ENCODE measurements around the gene GNGT1.

GNGT1 gene

DNA sequence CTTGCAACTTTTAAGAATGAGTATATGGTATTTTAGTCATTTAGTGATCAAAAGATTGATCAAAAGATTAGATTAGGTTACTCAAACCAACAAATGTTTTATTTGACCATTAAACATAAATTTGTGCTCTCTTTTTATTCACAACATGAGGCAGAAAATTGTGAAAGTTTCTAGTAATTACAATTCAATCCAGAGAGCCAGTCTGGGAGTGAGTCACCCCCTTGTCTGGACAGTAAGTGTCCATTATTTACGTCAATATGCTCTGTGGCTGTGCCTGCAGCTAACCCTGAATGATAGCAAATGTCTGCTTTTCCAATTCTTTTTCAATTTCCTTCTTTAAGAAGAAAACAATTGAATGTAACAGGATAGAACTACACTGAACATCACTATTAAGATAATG lies 43.1 kb downstream of the GNGT1 start:
- TF ChIP-seq, protein P1, sequence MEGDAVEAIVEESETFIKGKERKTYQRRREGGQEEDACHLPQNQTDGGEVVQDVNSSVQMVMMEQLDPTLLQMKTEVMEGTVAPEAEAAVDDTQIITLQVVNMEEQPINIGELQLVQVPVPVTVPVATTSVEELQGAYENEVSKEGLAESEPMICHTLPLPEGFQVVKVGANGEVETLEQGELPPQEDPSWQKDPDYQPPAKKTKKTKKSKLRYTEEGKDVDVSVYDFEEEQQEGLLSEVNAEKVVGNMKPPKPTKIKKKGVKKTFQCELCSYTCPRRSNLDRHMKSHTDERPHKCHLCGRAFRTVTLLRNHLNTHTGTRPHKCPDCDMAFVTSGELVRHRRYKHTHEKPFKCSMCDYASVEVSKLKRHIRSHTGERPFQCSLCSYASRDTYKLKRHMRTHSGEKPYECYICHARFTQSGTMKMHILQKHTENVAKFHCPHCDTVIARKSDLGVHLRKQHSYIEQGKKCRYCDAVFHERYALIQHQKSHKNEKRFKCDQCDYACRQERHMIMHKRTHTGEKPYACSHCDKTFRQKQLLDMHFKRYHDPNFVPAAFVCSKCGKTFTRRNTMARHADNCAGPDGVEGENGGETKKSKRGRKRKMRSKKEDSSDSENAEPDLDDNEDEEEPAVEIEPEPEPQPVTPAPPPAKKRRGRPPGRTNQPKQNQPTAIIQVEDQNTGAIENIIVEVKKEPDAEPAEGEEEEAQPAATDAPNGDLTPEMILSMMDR (IDR thresholded peaks at IDR 0.05), result no peak

DNA sequence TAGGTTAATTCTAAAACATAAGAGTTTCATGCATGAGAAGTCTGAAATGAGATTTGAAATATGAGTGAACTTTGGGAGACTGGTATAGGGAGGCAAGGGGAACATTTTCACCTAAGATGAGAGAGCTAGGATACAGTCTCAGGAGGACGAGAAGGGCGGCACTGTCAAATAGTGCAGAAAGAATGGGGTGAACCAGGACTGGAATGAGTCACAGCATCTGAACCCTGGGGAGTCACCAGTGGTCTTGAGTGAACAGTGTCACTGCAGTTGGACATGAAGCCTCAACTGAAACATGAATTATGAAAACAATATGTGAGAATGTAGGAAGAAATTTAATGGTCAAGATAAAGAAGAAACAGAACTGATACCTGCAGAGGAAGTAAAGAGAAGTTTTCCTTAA lies 48.9 kb downstream of the GNGT1 start:
- TF ChIP-seq, protein P1 (IDR thresholded peaks at IDR 0.05), result no peak

DNA sequence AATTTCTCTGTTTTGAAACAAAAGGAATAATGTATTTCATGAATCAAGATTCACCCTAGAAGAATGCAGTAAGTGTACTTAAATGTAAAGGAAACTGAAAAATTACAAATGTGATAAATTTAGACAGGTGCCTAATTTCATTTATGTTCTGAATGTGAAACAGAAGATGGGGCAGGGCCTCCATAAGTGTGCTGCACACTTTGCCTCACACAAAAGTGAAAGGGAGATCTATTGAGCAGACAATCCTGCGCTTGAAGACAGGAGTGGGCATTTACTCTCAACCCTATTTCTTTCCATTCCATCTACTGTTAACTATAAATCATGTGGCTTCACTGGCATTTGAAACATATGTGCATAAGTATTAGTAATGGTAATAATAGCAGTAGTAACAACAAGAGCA lies 51.4 kb downstream of the GNGT1 start:
- TF ChIP-seq, protein P1 (IDR thresholded peaks at IDR 0.05), result no peak

DNA sequence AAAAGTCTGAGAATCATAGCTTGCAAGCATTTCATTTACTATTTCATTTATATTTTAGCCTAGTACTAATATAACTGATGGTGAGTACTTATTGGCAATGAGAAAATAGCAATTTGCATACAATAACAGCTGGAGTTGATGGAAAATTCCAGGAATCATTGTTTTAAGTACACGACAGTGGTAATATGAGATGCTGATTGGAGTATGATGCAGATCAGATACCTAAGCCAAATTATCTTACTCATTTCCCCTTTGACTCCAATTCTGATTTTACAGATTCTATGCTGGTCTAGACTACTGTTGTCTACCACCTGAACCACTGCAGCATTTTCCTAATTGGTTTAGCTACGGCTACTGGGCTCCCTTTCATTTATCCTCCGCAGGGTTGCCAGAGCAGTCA lies 51.8 kb downstream of the GNGT1 start:
- TF ChIP-seq, protein P1 (IDR thresholded peaks at IDR 0.05), result no peak

DNA sequence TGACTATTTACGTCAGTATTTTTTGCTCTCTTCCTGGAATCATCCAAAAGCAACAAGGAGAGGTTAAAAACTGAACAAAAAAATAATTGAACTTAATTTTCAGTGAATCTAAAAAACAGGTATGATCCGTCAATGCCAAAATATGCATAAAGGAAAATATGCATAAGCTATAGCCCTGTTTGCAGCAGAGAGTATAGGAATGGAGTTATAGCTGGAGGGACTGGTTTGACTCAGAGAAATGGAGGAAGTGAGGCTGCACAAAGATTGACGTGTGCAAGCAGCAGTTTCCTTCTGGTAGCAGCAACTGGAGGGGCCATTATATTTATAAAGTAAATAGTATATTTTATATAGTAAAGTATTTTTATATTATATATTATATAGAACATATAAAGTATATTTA lies 52.3 kb downstream of the GNGT1 start:
- TF ChIP-seq, protein P1 (IDR thresholded peaks at IDR 0.05), result no peak

All from LNCAP (cell line).